ENCODE measurements around the gene SRCIN1.

- TF ChIP-seq GATA2 (IDR thresholded peaks at IDR 0.05; ENCODE audit: low read depth, low read length) = no peak
- no peak for TF ChIP-seq GATA3 (IDR thresholded peaks at IDR 0.05; ENCODE audit: low read depth, low read length)
Measured at GRCh38 chr17:38542286-38542685, 63.5 kb downstream of the SRCIN1 start.

All from SH-SY5Y (cell line).